H1 (cell line): Measurements from ENCODE around the gene GID8. TPM values are rescaled to one million over a fixed set of nuclear protein-coding genes. Genes with fewer than 3 reads are reported as not detected.
A peak's percentile ranks its signal among the peaks of the same experiment; 100 is the strongest.

Experiments
- ASH2L ChIP-seq: fragments of 200-600, 300-600 bp; sonication (generic); IDR thresholded peaks from one replicate; pipeline ENCODE4 v1.7.1; 2017; ENCODE audit warnings: low read length
- BACH1 ChIP-seq: IDR thresholded peaks from 2 replicates; pipeline ENCODE4 v1.6.1; 2012; ENCODE audit warnings: low read length, improper control_type of control experiment
- BRCA1 ChIP-seq: IDR thresholded peaks from 2 replicates; pipeline ENCODE4 v1.6.1; 2012; ENCODE audit warnings: low read depth, low read length, improper control_type of control experiment
- EGR1 ChIP-seq: IDR thresholded peaks from 2 replicates; pipeline ENCODE4 v1.6.1; 2011; ENCODE audit warnings: low read depth, low read length, borderline replicate concordance
- EP300 ChIP-seq, 2 experiments: IDR thresholded peaks; 1 replicate in 1 of 2; 2 replicates in 1 of 2; pipeline ENCODE4 v1.6.1; 2011 to 2012; ENCODE audit warnings: low read depth in 2 of 2, low read length in 2 of 2, mild to moderate bottlenecking in 2 of 2, borderline replicate concordance in 1 of 2, inconsistent platforms in 1 of 2, moderate library complexity in 1 of 2
- GTF2F1 ChIP-seq: IDR thresholded peaks from 2 replicates; pipeline ENCODE4 v1.6.1; 2012; ENCODE audit warnings: low read depth, low read length, improper control_type of control experiment, borderline replicate concordance
- HDAC2 ChIP-seq, 2 experiments: fragments of 300-600 bp in 1 of 2; sonication (generic) in 1 of 2; IDR thresholded peaks; 2 replicates each; pipeline ENCODE4 v1.6.1; 2011 to 2012; ENCODE audit warnings: low read depth in 2 of 2, low read length in 2 of 2, mild to moderate bottlenecking in 2 of 2, moderate library complexity in 2 of 2, borderline replicate concordance in 1 of 2, inconsistent platforms in 1 of 2
- HDAC6 ChIP-seq: IDR thresholded peaks from one replicate; pipeline ENCODE4 v1.7.1; 2012; ENCODE audit warnings: low read depth, mild to moderate bottlenecking, inconsistent platforms, low read length, moderate library complexity
- JUND ChIP-seq: IDR thresholded peaks from 2 replicates; pipeline ENCODE4 v1.6.1; 2011; ENCODE audit warnings: mild to moderate bottlenecking, improper control_type of control experiment, low read length
- KDM4A ChIP-seq: IDR thresholded peaks from one replicate; pipeline ENCODE4 v1.7.1; 2012; ENCODE audit warnings: low read depth, mild to moderate bottlenecking, moderate library complexity, low read length, inconsistent platforms; ENCODE audit not compliant: severe bottlenecking
- KDM5A ChIP-seq: fragments of 200-600 bp; IDR thresholded peaks from 2 replicates; pipeline ENCODE4 v1.7.1; 2012; ENCODE audit warnings: mild to moderate bottlenecking, low read length, inconsistent platforms, mixed read lengths
- NRF1 ChIP-seq: IDR thresholded peaks from 2 replicates; pipeline ENCODE4 v1.6.1; 2011; ENCODE audit warnings: mild to moderate bottlenecking, low read depth, low read length, improper control_type of control experiment
- POLR2AphosphoS5 ChIP-seq: IDR thresholded peaks from 2 replicates; pipeline ENCODE4 v1.6.1; 2011; ENCODE audit warnings: low read depth, low read length
- SIN3A ChIP-seq, 2 experiments: IDR thresholded peaks in 1 of 2; conservative IDR thresholded peaks in 1 of 2; 2 replicates each; pipeline ENCODE4 v1.6.1; 2011 to 2012; ENCODE audit warnings: low read length in 2 of 2, improper control_type of control experiment in 1 of 2, low read depth in 1 of 2, mild to moderate bottlenecking in 1 of 2
- SIRT6 ChIP-seq: IDR thresholded peaks from one replicate; pipeline ENCODE4 v1.7.1; 2012; ENCODE audit warnings: low read length, inconsistent platforms
- SP4 ChIP-seq: IDR thresholded peaks from 2 replicates; pipeline ENCODE4 v1.6.1; 2012; ENCODE audit warnings: low read length, inconsistent platforms
- SUZ12 ChIP-seq: fragments of 200-600 bp; sonication (generic); IDR thresholded peaks from 2 replicates; pipeline ENCODE4 v1.6.1; 2012; ENCODE audit warnings: mild to moderate bottlenecking, inconsistent platforms, low read length, moderate library complexity, mixed read lengths
- TAF1 ChIP-seq: IDR thresholded peaks from 2 replicates; pipeline ENCODE4 v1.6.1; 2011; ENCODE audit warnings: mild to moderate bottlenecking, low read depth, low read length
- TAF7 ChIP-seq: optimal IDR thresholded peaks from 2 replicates; pipeline ENCODE3; 2011; ENCODE audit warnings: low read depth, mild to moderate bottlenecking, inconsistent platforms, low read length, moderate library complexity, borderline replicate concordance
- TCF12 ChIP-seq: IDR thresholded peaks from 2 replicates; pipeline ENCODE4 v1.6.1; 2011; ENCODE audit warnings: low read depth, mild to moderate bottlenecking, low read length
- polyA plus RNA-seq, 7 experiments: library from polyadenylated mRNA; depleted of rRNA in 3 of 7; stranded (reverse) in 5 of 7; unstranded in 2 of 7; fragments of >200 nt in 5 of 7; fragments of 200-250 nt in 2 of 7; gene quantifications; 1 replicate in 5 of 7; 2 replicates in 1 of 7; 4 replicates in 1 of 7; pipeline versions ENCODE4 v1.2.1 to v1.2.3, GENCODE V29; 2011 to 2013; ENCODE audit warnings: missing spikeins in 2 of 7, mixed read lengths in 2 of 7
- total RNA-seq: library from RNA; stranded (reverse); fragmentation: NEBNext Ultra II Directional; extraction: Animal tissue kit (Norgen Biotek cat#: 25700); gene quantifications from 2 replicates; pipeline ENCODE4 v1.2.1, GENCODE V29; 2021
- TF ChIP-seq, protein P1 (sequence below): IDR thresholded peaks from 2 replicates; pipeline ENCODE4 v1.6.1; 2011; ENCODE audit warnings: low read depth, mild to moderate bottlenecking, low read length; ENCODE audit not compliant: insufficient read depth

The GID8 gene
- total and polyA plus RNA-seq, 2 of the 8 experiments (the other 6 are each of a cell fraction or from before 2014, with no cell fraction given), result 39.7 to 72.9 TPM

DNA sequence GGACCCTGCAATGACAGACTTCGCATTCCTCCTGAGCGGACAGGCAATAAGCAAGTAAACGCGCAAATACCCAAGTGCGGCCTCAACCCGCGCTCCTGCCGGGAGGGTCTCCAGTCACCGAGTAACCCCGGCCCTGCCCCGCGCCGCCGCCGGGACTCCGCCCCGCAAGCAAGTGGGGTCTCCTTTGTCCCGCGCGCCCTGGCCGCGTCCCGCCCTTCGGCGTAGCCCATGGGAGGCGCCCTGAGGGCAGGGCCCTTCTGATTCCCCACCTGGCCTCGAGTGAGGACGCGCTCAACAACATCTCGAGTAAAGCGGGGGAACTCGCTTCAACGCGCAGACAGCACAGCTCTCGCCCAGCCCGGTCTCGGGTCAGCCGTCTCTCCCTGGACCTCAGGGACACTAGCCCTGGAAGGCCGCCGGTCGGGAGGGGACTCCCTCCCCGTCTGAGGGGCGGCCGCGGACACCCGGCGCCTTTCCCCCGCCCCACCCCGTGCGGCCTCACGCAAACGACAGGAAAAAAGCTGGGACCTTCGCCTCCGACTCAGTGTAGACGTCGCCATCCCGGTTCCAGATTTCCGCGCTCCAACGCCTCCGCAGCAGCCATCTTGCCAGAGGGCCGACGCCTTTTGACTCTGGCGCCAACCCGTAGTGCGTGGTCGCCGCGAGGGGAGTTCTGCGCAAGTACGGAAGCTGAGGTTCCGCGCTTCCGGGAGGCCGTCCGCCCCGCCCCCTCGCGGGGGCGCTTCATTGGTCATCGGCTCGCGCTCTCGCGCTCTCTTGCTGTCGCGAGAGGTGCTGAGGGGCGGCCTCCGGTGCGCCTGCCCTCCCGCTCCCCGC lies 461 bp upstream of the GID8 start (continued):
- peak; percentile 75 to 81; a peak in 2 of 4 replicates for TF ChIP-seq SIN3A (conservative IDR thresholded peaks at IDR 0.05 in 1 of 2, IDR thresholded peaks at IDR 0.05 in 1 of 2; ENCODE audit: low read depth in 1 of 2, low read length in 2 of 2)
- peak; percentile 47 for TF ChIP-seq ASH2L
- peak; percentile 82 for TF ChIP-seq BRCA1
- peak; percentile 74; the same call in 1 of the 2 replicates for TF ChIP-seq SP4
- peak; percentile 92 for TF ChIP-seq TAF7
- TF ChIP-seq HDAC2 (IDR thresholded peaks at IDR 0.05; ENCODE audit: borderline replicate concordance in 1 of 2, low read depth in 2 of 2, low read length in 2 of 2), result 0 out of 4 replicates have a peak, but pooled peaks of 1 of the 2 experiments have one; percentile 20
- TF ChIP-seq EGR1, result peak; percentile 88
- TF ChIP-seq EP300 (IDR thresholded peaks at IDR 0.05; ENCODE audit: borderline replicate concordance in 1 of 2, low read depth in 2 of 2, low read length in 2 of 2), result no peak
- TF ChIP-seq TAF1, result peak; percentile 97
- TF ChIP-seq HDAC6, result no peak
- TF ChIP-seq GTF2F1, result no peak
- no peak for TF ChIP-seq SUZ12
- peak; percentile 83 for TF ChIP-seq KDM5A
- TF ChIP-seq JUND, result no peak
- peak; percentile 10 for TF ChIP-seq KDM4A
- TF ChIP-seq, protein P1, sequence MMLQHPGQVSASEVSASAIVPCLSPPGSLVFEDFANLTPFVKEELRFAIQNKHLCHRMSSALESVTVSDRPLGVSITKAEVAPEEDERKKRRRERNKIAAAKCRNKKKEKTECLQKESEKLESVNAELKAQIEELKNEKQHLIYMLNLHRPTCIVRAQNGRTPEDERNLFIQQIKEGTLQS, result no peak
- peak; percentile 98 for TF ChIP-seq POLR2AphosphoS5
- 0 out of 2 replicates have a peak, but pooled peaks have one; percentile 40 for TF ChIP-seq TCF12
- TF ChIP-seq NRF1, result peak; percentile 70
- no peak for TF ChIP-seq BACH1
- no peak for TF ChIP-seq SIRT6
